HFFc6 (cell line): ENCODE measurements around the gene HOXB6. TPM values are rescaled to one million over a fixed set of nuclear protein-coding genes. Genes with fewer than 3 reads are reported as not detected.

Experiments
- DNase-seq: peaks from one replicate; pipeline ENCODE4 v3.0.0-alpha.2; 2018
- H3K27ac Mint-ChIP-seq: 2 replicates; pipeline ENCODE4 v1.8.0; 2020; ENCODE audit warnings: mild to moderate bottlenecking, mixed read lengths
- H3K27me3 Mint-ChIP-seq: 2 replicates; pipeline ENCODE4 v1.8.0; 2021; ENCODE audit warnings: mild to moderate bottlenecking, moderate library complexity, mixed read lengths; ENCODE audit not compliant: insufficient read depth
- H3K36me3 Mint-ChIP-seq: 2 replicates; pipeline ENCODE4 v1.8.0; 2021; ENCODE audit warnings: low read depth, mixed read lengths
- H3K4me1 Mint-ChIP-seq: 2 replicates; pipeline ENCODE4 v1.8.0; 2020; ENCODE audit warnings: low read depth, mixed read lengths
- H3K4me3 Mint-ChIP-seq: 2 replicates; pipeline ENCODE4 v1.8.0; 2020; ENCODE audit warnings: mild to moderate bottlenecking, moderate library complexity, mixed read lengths
- H3K9me3 Mint-ChIP-seq: 2 replicates; pipeline ENCODE4 v1.8.0; 2020; ENCODE audit warnings: mild to moderate bottlenecking, mixed read lengths
- CTCF ChIP-seq: fragments of 200-600 bp; sonication (generic); IDR thresholded peaks from 2 replicates; pipeline ENCODE4 v1.5.0; 2021; ENCODE audit warnings: antibody characterized with exemption, mild to moderate bottlenecking
- total RNA-seq, 6 experiments: library from RNA; stranded (reverse); fragmentation: NEBNext Ultra II Directional; extraction: Animal tissue kit (Norgen Biotek cat#: 25700); gene quantifications; 2 replicates in 1 of 6; 3 replicates in 5 of 6; pipeline ENCODE4 v1.2.3, GENCODE V29; 2021

The HOXB6 gene
- total RNA-seq, 6 experiments from 2014 or later, result not detected

- no peak for DNase-seq
- Mint-ChIP-seq H3K27me3 (peaks cover 87% of the 10 kb centered on the region), H3K4me3 (no peak overlapping the region), H3K36me3 (no peaks in the 10 kb centered on the region), H3K4me1 (peaks cover 15% of the 10 kb centered on the region), H3K27ac (no peak overlapping the region), H3K9me3 (no peaks in the 10 kb centered on the region)
- TF ChIP-seq CTCF, result no peak
Observed at GRCh38 chr17:48642059-48642842, 37.5 kb upstream of the HOXB6 start.

- no peaks in the 10 kb centered on the region for H3K9me3 Mint-ChIP-seq
- H3K36me3 Mint-ChIP-seq, result no peaks in the 10 kb centered on the region
- H3K4me3 Mint-ChIP-seq, result no peak overlapping the region
- no peak for DNase-seq
- H3K4me1 Mint-ChIP-seq, result peaks cover 10% of the 10 kb centered on the region
- TF ChIP-seq CTCF, result no peak
- no peak overlapping the region for H3K27ac Mint-ChIP-seq
- peaks cover 90% of the 10 kb centered on the region for H3K27me3 Mint-ChIP-seq
Observed at GRCh38 chr17:48641541-48642058, 36.8 kb upstream of the HOXB6 start.

GRCh38 chr17:48640858-48641180, 36.0 kb upstream of the HOXB6 start:
- Mint-ChIP-seq H3K36me3 (no peaks in the 10 kb centered on the region), H3K27me3 (peaks cover 92% of the 10 kb centered on the region), H3K27ac (no peak overlapping the region), H3K4me1 (peaks cover 10% of the 10 kb centered on the region), H3K4me3 (no peak overlapping the region), H3K9me3 (no peaks in the 10 kb centered on the region)
- no peak for TF ChIP-seq CTCF
- DNase-seq, result no peak

GRCh38 chr17:48639982-48640857, 35.4 kb upstream of the HOXB6 start:
- Mint-ChIP-seq H3K9me3 (no peaks in the 10 kb centered on the region), H3K27ac (no peak overlapping the region), H3K36me3 (no peaks in the 10 kb centered on the region), H3K27me3 (peaks cover 93% of the 10 kb centered on the region), H3K4me1 (peaks cover 10% of the 10 kb centered on the region), H3K4me3 (no peak overlapping the region)
- DNase-seq, result no peak
- no peak for TF ChIP-seq CTCF

- no peak for TF ChIP-seq CTCF
- Mint-ChIP-seq H3K9me3 (no peaks in the 10 kb centered on the region), H3K4me3 (no peak overlapping the region), H3K27me3 (peaks cover 93% of the 10 kb centered on the region), H3K4me1 (peaks cover 10% of the 10 kb centered on the region), H3K27ac (no peak overlapping the region), H3K36me3 (no peaks in the 10 kb centered on the region)
- DNase-seq, result no peak
Observed at GRCh38 chr17:48639136-48639535, 34.4 kb upstream of the HOXB6 start.
